HG02763 (cell line): Measurements from ENCODE around the gene IL1RAPL2.

Experiments
- ATAC-seq: cut with Tn5 transposase; IDR thresholded peaks from one replicate; pipeline ENCODE4 v1.9.1; 2021; ENCODE audit warnings: mild to moderate bottlenecking, moderate library complexity; ENCODE audit not compliant: unreplicated experiment

Gene IL1RAPL2

DNA sequence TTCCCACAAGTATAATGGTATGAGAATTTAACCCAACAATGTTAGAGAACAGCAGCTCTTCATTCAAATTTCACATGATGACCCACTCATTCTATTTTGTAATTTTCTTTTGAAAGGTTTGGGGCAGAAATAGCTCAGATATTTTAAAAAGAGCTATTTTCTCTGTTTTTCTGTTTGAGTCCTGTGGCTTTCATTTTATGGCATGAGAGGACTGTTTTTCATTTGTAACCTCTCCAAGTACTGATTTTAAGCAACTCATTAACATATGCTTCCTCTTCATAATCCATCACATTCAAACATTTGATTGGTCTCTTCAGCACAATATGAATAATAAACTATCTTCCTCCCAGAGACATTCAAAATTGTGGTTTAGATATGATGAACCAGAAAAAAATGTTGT is 783.5 kb downstream of the IL1RAPL2 start:
- no peak for ATAC-seq

DNA sequence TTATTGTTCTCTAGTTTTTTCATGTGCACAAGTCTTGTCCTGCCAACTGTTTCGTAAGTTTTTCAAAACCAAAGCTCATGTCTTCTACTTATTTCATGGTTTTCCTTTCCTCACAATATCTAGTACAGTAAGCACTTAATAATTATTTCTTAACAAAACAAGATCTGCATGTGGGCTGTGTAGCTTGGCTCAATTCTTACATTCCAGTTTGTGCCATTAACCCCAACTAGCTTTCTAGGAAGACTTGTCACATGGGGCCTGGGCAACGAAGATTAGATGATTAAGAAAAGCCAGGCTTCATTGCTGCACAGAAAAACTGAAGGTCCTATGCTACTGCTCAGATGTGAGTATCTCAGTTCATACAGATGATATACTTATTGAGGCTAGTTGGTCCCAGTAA is 809.8 kb downstream of the IL1RAPL2 start:
- no peak for ATAC-seq

DNA sequence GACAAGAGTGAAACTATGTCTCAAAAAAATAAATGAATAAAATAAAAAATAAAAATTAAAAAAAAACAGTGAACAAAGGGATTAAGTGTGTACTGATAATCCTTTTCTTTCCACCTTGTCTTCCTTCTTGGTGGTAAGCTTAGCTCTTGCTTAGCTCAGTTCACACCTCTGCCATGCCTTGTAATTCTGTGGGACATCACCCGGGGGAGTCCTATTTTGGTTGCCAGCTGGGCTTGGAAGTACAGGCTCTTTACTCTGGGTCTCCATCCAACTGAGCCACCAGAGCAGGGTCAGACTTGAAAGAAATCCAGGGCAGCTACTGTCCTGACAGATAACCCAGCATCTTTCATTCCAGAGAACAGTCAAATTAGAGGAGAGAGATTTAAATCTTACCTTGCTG is 858.7 kb downstream of the IL1RAPL2 start:
- ATAC-seq, result no peak

DNA sequence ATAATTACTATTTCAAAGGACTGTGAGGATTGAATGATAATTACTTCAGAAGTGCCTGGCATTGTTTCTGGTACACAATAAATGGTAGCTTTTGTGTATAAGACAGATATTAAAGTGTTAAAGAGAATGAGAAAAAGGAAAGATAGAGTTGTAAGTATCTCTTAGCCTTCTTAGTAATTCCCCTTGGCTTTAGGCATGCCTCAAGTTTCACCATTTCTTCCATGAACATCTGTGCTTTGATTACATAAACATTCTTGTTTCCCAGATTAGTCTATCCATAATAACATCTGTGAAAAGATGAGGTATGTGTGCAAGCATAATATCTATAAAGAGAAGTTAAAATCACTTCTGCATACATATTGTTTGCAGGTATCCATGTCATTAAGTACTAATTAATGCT is 885.4 kb downstream of the IL1RAPL2 start:
- ATAC-seq, result no peak

DNA sequence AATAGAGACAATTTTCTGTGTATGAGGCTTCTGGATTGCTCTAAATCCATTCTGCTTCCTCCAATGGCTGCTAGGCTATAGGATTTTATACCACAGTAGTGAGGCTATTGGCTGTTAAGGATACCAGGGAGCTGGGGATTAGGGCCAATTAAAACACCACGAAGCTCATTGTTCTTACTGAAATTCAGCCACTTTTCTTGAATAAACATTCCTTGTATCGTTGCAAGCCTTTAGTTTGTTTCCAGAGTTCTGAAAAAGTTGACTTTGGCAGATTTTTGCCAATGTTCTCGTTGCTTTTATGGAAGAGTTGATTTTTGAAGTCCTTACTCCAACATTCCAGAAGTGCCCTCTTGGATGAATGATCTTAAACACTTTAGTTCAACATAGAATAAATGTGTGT is 892.8 kb downstream of the IL1RAPL2 start:
- ATAC-seq, result no peak

DNA sequence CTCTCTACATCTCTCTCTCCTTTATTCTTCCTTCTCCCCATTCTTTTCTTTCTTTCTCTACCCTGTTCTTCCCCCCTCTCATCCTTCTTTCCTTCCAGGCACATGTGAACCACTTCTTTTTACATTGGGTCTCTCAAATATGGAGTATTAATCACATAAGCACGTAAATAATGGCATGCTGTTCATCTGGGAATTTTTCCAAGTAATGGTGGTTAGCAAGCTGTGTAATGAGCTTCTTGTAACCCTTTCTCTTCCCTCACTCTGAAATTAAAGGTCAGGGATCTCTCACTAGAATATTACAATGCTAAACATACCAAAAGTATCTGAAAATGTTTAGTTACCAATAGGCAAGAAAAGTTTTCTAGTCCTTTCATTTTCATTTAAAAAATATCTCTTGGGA is 894.4 kb downstream of the IL1RAPL2 start:
- no peak for ATAC-seq

DNA sequence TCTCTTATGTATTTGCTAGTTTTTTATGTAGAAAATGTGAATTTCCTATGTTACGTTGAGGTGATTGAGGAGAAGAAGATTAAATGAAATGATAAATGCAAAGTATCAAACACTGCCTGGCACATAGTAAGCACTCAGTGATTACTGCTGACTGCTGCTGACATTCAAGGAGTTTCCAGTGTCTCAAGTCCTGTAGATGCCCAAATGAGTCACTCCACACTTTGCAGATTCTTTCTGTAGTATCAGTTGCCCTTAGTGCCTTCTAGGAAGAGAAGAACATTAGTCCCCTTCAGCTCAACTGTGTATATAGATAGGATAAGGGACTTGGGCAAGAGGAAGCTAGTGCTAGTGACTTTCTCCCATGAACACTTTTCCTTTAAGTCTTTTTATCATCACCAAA is 895.0 kb downstream of the IL1RAPL2 start:
- ATAC-seq, result no peak

DNA sequence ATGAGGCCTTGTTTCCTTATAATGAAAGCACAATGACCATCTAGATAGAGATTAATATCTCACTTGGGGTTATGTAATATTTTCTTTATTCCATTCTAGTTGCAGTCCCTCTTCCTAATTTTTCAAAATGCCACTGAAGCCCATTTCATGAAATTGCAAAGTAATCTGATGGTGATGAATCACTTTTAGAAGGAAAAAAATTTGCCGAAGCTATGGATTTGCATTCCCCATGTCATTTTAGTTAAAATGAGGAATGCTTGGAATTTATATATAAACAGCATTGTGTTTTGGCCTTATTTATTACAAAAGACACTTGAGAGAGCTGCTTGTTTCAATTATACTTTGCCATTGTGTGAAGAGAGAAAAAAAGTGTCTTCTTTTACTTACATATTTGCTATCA is 896.2 kb downstream of the IL1RAPL2 start:
- no peak for ATAC-seq

DNA sequence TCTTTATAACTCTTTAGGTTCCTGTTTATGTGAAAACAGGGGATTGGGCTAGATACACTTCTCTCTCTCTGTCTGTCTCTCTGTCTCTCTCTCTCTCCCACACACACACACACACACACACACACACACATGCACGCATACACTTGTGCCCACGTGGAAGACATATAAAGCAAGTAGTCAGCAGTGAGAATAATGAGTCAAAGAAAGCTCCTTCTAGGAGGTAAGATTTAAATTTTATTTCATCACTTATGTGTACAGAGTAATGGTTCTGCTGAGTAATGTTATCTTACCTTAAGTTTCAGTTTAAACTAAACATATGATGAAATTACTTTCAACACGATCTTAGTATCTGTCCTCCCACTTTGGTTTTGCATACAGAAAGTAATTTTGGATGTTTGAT is 897.5 kb downstream of the IL1RAPL2 start:
- no peak for ATAC-seq

DNA sequence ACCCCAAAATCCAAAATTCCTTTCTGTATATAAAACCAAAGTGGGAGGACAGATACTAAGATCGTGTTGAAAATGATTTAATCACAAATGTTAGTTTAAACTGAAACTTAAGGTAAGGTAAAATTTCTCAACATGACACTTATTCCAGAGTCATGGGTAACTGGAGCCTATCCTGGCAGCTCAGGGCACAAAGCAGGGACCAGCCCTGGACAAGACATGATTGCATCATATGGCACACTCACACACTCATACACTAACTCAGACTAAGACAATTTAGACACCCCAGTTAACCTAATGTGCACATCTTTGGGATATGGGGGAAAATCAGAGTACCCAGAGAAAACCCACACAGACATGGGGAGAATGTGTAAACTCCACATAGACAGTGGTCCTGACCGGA is 898.6 kb downstream of the IL1RAPL2 start:
- ATAC-seq, result no peak

DNA sequence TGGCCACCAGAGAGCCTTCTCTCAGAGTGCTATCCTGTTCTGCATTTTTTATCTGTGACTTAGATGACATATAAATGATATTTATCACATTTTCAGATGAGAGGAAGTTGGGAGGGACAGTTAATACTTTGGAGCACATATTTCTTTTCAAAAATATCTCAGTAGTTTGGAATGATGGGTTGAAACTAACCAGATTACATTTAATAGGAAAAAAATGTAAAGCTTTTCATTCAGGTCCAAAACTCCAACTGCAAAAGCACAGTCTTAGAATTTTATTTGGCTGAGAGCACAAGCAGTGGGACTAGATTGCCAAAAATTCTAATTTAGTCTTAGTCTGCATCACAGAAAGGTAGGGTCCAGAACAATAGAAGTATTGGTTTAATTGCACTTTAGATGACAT is 902.7 kb downstream of the IL1RAPL2 start:
- no peak for ATAC-seq

DNA sequence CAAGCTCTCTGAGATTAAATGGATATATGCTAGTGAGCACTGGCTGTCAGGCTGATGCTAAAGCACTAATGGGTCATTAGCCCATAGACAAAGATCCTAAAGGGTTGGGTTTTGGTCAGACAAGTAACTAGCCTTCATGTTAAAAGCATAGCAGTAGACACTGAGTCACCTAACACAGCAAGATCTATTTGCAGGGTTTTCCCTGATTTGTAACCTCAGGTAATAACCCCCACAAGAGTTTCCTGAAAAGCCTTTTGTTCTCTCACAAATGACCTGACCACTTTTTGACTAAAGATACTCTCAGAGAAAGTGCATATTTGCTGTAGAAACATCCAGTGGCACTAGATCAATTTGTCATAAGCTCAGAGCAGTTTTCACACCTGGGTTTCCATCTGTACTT is 905.6 kb downstream of the IL1RAPL2 start:
- no peak for ATAC-seq

DNA sequence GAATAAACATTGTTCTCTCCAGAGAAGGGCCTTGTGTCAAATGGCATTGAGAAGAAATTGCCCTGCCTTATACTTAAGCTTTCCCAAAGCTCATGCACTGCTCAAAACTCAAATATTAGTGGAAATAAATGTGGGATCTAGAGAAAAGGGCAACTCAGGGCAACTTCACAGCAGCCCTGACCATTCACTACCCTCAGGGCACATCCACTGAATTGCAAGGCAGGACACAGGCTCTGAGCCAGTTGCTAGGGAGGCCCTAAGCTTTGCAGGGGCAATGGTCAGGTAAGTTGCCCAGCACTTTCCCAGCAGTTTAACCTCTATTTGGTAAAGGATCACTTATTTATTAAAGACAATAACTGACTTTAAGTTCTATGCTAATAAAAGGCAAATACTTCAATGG is 909.8 kb downstream of the IL1RAPL2 start:
- no peak for ATAC-seq

DNA sequence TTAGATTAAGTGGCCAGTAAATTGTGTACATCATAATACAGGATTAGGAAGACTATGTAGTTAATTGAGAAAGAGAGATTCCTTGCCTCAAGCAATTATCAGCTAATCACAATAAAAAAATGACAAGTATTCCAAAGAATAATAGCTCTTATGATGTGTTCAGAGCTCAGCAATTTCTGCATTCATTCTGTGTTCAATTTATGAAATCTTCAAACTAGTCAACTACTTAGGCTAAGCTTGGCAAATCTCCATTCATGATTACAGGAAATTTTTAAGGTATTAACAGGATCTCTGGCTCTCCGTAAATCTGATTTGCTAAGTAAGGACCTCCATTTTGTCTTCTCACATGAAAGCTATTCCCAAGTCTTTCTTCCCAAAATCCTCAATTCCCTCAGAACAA is 911.4 kb downstream of the IL1RAPL2 start:
- ATAC-seq, result no peak

DNA sequence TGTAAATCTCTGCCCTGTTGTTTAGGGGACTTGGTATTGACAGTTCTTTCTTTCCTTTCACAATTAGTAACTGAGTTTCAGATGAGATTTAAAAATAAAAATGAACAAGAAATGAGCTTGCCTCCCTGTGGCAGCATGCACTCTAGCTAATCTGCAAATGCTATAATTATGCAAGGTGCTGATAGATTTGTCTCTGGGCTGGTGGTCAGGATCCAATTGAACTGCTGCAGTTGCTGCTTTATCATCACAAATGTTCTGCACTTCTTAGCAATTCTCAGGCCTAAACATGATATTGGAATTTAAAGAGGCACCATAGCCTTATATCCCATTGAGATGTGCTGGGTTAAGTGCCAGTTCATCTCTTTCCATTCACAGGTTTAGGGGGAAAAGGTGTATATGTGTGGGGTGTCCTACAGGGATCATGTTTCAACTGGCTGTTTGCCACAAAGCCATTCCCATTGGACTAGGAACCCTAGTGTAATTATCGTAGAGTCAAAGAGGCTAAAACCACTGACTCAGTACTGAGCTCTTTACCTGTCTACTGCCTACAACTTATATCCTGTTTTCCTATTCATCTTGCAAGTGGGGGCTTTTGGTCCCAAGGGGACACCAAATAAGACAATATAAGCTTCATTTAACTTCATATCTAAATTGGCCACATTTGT is 914.8 kb downstream of the IL1RAPL2 start:
- ATAC-seq, result no peak

DNA sequence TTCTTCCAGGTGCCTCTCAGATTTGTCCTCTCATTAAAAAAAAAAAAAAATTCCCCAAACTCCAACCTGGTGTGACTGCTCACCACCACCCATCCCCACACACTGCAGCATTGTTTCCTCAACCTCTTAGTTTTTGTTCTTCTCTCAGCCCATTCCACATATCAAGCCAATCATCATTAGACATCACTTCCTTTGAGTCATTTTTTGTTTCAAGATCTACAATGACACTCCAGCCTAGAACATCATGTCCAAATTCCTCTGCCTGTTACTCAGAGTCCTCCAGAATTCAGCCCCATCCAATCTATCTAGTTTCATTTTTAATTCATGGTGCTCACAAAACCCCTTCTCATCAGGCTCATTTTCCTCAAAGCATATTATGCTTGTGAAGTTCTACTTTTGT is 917.0 kb downstream of the IL1RAPL2 start:
- ATAC-seq, result no peak

DNA sequence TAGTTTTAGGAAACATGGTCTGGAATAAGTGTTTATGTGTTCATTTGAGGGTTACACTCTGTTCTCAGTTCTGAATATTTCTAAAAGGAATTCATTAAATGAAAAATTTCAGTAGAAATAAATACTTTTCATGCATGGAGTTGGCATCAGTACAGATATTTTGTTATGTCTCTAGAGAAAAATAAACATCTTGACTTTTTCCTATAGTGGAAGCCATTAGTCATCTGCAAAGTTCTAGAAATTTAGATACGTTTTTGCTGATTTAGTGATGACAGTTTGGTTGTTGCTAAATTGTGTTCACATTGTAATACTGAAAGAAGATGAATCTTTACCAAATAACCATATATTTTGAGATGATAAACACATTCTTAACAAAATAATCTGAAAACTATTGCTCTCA is 922.7 kb downstream of the IL1RAPL2 start:
- no peak for ATAC-seq

DNA sequence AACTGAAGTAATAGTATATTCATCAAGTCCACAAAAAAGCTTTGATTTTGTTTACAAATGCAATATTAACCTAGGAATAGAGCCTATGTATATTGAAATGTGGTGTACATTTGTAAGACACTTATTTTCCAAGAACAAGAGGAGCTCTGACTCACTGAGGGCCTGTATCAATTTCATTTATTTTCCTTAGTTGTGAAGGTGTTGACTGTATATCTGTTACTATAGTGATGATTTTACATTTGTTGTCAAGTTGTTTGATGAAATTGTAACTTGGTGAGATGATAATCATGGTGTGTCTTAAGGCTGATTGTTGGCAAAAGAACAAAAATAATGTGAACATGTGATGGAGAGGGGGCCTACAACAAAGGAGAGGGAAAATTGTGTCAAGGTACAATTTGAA is 929.4 kb downstream of the IL1RAPL2 start:
- ATAC-seq, result no peak

DNA sequence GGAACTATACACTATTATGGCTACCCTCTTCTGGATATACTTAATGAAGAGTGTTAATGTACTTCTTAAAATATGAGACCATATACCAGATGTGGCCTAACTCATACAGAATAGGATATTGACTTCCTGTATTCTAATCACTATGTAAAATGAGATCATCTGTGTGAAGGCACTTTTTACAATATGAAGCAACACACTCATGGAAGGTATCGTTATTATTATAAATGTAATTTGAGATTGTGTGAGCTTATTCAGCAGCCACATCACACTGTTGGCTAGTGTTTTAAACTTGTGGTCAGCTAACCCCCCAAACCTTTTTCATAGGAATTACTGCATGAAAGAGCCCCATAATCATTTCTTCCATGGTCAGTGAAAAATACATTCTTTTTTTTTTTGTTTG is 936.3 kb downstream of the IL1RAPL2 start:
- ATAC-seq, result no peak

DNA sequence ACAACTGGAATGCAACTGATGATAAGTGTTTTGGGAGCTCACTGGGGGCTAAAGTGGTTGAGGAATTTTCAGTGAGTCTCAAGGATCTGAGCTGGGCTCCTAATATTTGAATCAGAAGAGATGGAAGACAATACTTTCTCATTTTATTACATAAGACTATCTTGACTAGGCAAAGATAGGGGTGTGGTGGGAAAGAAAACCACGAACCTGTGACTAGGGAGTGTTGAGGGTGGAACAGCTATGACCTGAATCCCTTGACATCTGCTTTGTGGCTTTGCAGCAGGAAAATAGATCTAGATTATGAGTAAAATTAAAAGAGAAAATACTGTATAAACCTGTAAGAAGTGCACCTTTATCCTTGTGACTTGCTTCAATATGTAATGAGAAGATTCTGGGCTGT is 949.6 kb downstream of the IL1RAPL2 start:
- ATAC-seq, result no peak

DNA sequence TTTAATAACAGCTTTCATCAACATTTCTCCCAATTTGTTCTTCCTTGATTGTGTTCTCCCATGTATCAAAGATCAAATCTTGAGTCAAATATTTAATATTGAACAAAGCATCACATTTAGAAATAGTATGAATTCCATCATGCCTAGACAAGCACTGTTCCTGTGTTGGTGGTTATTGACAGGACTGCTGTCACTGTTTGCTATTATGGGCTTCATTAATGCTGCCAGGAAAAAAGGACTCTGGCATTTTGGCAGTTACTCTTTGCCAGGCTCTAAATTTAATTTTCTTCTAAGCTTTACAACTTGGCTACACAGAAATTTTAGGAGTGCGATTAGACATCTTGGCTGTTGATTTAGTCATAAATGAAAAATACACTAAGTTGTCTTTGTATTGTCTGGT is 960.4 kb downstream of the IL1RAPL2 start:
- no peak for ATAC-seq

DNA sequence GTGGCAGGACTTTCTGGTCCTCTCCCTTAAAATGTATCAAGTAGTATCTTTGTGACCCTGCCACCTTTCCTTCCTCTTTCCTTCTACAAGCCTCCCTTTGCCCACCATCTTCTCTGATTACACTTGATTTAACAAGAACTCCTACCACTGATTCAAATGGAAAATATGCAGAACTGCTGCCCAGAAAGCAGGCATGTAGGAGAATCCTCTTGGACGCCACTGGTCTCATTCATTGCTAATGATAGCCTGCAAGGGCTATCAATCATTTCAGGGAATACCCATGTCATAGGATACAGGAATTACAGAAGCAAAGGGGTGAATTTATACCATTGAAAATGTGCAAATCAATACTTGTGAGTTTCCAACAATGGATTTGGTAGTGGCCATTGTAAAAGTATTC is 961.8 kb downstream of the IL1RAPL2 start:
- ATAC-seq, result no peak

DNA sequence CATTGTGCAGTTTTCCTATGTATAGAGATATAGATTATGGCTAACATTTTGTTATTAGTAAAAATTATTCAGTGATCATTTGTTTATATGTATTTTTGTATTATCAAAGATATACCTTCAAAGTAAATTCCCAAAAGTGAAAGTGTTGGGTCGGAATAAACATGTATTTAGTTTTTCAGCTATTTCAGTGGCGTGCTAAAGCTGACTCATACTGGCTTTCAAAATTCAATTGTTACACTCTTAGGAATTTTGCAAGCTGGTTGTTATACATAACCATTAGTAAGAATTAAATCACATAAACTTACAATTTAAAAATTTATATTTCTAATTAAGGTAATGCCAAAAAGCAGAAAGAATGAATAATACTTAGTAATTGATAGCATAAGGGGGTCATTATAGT is 968.0 kb downstream of the IL1RAPL2 start:
- no peak for ATAC-seq

DNA sequence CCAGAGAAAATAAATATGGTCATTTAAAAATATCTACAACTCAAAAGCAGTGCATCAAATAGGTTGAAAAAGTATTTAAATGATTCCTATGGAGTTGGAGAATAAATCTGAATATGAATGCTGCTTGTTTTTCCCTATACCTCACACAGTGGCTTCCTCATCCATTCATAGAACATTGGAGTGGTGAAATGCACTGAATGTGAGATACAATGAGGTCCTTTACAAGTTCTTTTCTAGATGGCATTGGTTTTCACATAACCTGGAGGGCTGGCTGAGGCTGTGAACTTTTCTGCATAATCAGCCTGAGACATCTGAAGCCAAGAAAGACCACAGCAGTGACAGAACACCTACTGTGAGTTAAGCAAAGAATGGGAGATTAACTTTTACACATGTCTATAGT is 977.3 kb downstream of the IL1RAPL2 start:
- ATAC-seq, result no peak
